Endothelial cell of umbilical vein (primary cell): ENCODE data around the gene BCAS4. TPM values are rescaled to one million over a fixed set of nuclear protein-coding genes. Genes with fewer than 3 reads are reported as not detected.

ENCODE experiments used
- BruUV-seq: library from RNA; stranded (reverse); fragments of 400-500 nt; replicated peaks from 2 replicates; lab custom pipeline; 2021; lab: Mats Ljungman, UMichigan
- CTCF ChIA-PET: fragments of 300-600, 350-600 bp; sonication (Branson Sonifier 250); formaldehyde crosslinking; loops from one replicate; lab custom pipeline; 2021; ENCODE audit warnings: antibody characterized with exemption, inconsistent platforms; lab: Charles Lee
- POLR2A ChIA-PET: fragments of 300-600, 350-600 bp; sonication (Branson Sonifier 250); formaldehyde crosslinking; loops from one replicate; lab custom pipeline; 2021; ENCODE audit warnings: antibody characterized with exemption, inconsistent platforms; lab: Charles Lee
- DNase-seq: peaks from one replicate; pipeline ENCODE4 v3.0.0-alpha.2; 2011; ENCODE audit warnings: low read depth, low spot score
- FAIRE-seq: peaks from 2 replicates; lab custom pipeline; 2011; peaks lifted over from hg19 to GRCh38; lab: Jason Lieb, UNC
- H2AFZ ChIP-seq: 2 replicates; pipeline ENCODE4 v1.6.0; 2012; ENCODE audit warnings: low read depth, low read length, control low read depth, inconsistent platforms
- H3K27ac ChIP-seq: 2 replicates; pipeline ENCODE4 v1.5.1; 2011; ENCODE audit warnings: low read depth, mild to moderate bottlenecking, control low read depth, low read length, moderate library complexity; ENCODE audit not compliant: insufficient read depth
- H3K27me3 ChIP-seq, 2 experiments: 2 replicates each; pipeline versions ENCODE4 v1.6.0 to v1.6.1; 2011; ENCODE audit warnings: low read length in 2 of 2, mixed read lengths in 1 of 2; ENCODE audit not compliant: control insufficient read depth in 2 of 2, insufficient read depth in 2 of 2
- H3K36me3 ChIP-seq, 2 experiments: 2 replicates in 1 of 2; 3 replicates in 1 of 2; pipeline ENCODE4 v1.5.1; 2011; ENCODE audit warnings: low read length in 2 of 2, mild to moderate bottlenecking in 1 of 2, moderate library complexity in 1 of 2; ENCODE audit not compliant: control insufficient read depth in 2 of 2, insufficient read depth in 2 of 2; ENCODE audit errors: extremely low read depth in 1 of 2
- H3K4me1 ChIP-seq: 3 replicates; pipeline ENCODE4 v1.5.1; 2011; ENCODE audit warnings: mild to moderate bottlenecking, low read length; ENCODE audit not compliant: control insufficient read depth, insufficient read depth; ENCODE audit errors: extremely low read depth
- H3K4me2 ChIP-seq: 2 replicates; pipeline ENCODE4 v1.6.1; 2011; ENCODE audit warnings: low read length, control low read depth, mixed read lengths; ENCODE audit not compliant: insufficient read depth
- H3K4me3 ChIP-seq, 3 experiments: fragments of 200-600 bp in 1 of 3; sonication (generic), shearing (Covaris generic) in 1 of 3; replicated peaks in 1 of 3; 2 replicates each; pipeline ENCODE4 v1.5.1; 2011 to 2016; ENCODE audit warnings: control low read depth in 3 of 3, low read length in 3 of 3, mild to moderate bottlenecking in 2 of 3, inconsistent platforms in 1 of 3, low read depth in 1 of 3, moderate library complexity in 1 of 3; ENCODE audit not compliant: insufficient read depth in 1 of 3
- H3K79me2 ChIP-seq: 2 replicates; pipeline ENCODE4 v1.6.0; 2012; ENCODE audit warnings: low read length, inconsistent platforms; ENCODE audit not compliant: control insufficient read depth, insufficient read depth
- H3K9ac ChIP-seq: replicated peaks from 2 replicates; pipeline ENCODE3; 2011; ENCODE audit warnings: low read length, control low read depth; ENCODE audit not compliant: insufficient read depth; ENCODE audit errors: extremely low read depth
- H3K9me1 ChIP-seq: replicated peaks from 3 replicates; pipeline ENCODE4 v1.6.0; 2011; ENCODE audit warnings: mild to moderate bottlenecking, low read length; ENCODE audit not compliant: control insufficient read depth, insufficient read depth; ENCODE audit errors: extremely low read depth
- H3K9me3 ChIP-seq: replicated peaks from 2 replicates; pipeline ENCODE4 v1.5.1; 2012; ENCODE audit warnings: low read length, inconsistent platforms; ENCODE audit not compliant: control insufficient read depth, insufficient read depth
- H4K20me1 ChIP-seq: replicated peaks from 2 replicates; pipeline ENCODE3; 2011; ENCODE audit warnings: mild to moderate bottlenecking, low read length; ENCODE audit not compliant: control insufficient read depth, insufficient read depth; ENCODE audit errors: extremely low read depth
- CTCF ChIP-seq, 2 donors: IDR thresholded peaks; 1 replicate in 1 of 2; 2 replicates in 1 of 2; pipeline ENCODE4 v1.5.1; 2011; ENCODE audit warnings: low read length in 2 of 2, mild to moderate bottlenecking in 2 of 2, moderate library complexity in 2 of 2, control low read depth in 1 of 2, inconsistent platforms in 1 of 2, low read depth in 1 of 2; ENCODE audit not compliant: insufficient read depth in 1 of 2; ENCODE audit errors: extremely low read depth in 1 of 2
- EZH2 ChIP-seq: IDR thresholded peaks from 2 replicates; pipeline ENCODE4 v1.6.1; 2012; ENCODE audit warnings: borderline replicate concordance, low read depth, mild to moderate bottlenecking, moderate library complexity, low read length, inconsistent platforms; ENCODE audit not compliant: severe bottlenecking
- FOS ChIP-seq: IDR thresholded peaks from 2 replicates; pipeline ENCODE4 v1.6.1; 2011; ENCODE audit warnings: mild to moderate bottlenecking, low read length, moderate library complexity, borderline replicate concordance; ENCODE audit not compliant: insufficient read depth
- GATA2 ChIP-seq: IDR thresholded peaks from 2 replicates; pipeline ENCODE4 v1.7.0; 2011; ENCODE audit warnings: low read depth, mild to moderate bottlenecking, moderate library complexity, mixed read lengths, low read length; ENCODE audit not compliant: insufficient read length, insufficient read depth
- JUN ChIP-seq: IDR thresholded peaks from 2 replicates; pipeline ENCODE4 v1.6.1; 2011; ENCODE audit warnings: borderline replicate concordance, low read depth; ENCODE audit not compliant: insufficient read length, insufficient read depth
- MYC ChIP-seq: IDR thresholded peaks from one replicate; pipeline ENCODE4 v1.6.1; 2011; ENCODE audit warnings: mild to moderate bottlenecking, low read depth, low read length
- POLR2A ChIP-seq: IDR thresholded peaks from 2 replicates; pipeline ENCODE4 v1.6.1; 2012; ENCODE audit warnings: low read depth, mild to moderate bottlenecking, control low read depth, low read length
- POLR2AphosphoS5 ChIP-seq: IDR thresholded peaks from 2 replicates; pipeline ENCODE4 v1.6.1; 2012; ENCODE audit warnings: low read depth, mild to moderate bottlenecking, control low read depth, low read length, moderate library complexity; ENCODE audit not compliant: insufficient read depth
- dilution Hi-C: fragments of 300-500 bp; cut with MboI; formaldehyde crosslinking; loops from one replicate; pipeline ENCODE4 v1.15.0; 2019; ENCODE audit warnings: low sequenced_read_pairs; ENCODE audit not compliant: extremely low pct_ligation_motif_present
- intact Hi-C: fragments of 100-400 bp; cut with micrococcal nuclease; formaldehyde crosslinking; loops from one replicate; pipeline ENCODE4 v1.10.0; 2022
- polyA plus RNA-seq, 4 experiments: library from polyadenylated mRNA; depleted of rRNA in 3 of 4; stranded (reverse) in 3 of 4; unstranded in 1 of 4; fragments of >200 nt; gene quantifications; 2 replicates each; pipeline versions ENCODE4 v1.2.1 to v1.2.3, GENCODE V29; 2011 to 2012; ENCODE audit warnings: missing spikeins in 1 of 4
- total RNA-seq: library from RNA; stranded (reverse); gene quantifications from 2 replicates; pipeline ENCODE4 v1.2.3, GENCODE V29; 2021
- TF ChIP-seq, protein P1 (sequence below): IDR thresholded peaks from 2 replicates; pipeline ENCODE4 v1.6.1; 2011; ENCODE audit not compliant: insufficient read depth, insufficient read length

The BCAS4 gene
- total and polyA plus RNA-seq, 2 donors (not counting 3 experiments of a cell fraction or from before 2014, with no cell fraction given) = 1.0 to 1.5 TPM

DNA sequence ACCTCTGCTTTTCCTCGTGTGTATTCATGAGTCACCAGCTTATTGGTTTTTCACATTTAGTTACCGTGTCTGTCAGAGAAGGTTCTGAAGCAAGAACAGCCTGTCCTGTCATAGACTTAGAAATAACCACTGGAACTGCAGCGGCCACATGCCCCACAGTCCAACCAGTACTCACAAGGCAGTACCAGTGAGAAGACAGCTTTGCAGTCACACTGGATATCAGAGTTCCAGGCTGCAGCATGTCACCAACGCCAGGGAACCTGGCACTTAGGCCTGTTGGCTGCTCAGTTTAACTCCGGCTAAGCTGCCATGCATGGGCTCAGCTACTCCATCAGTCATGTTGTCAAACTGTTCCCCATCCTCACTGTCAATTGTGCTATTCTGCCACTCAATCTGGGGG is 96.3 kb downstream of the BCAS4 start:
- no peaks in the 10 kb centered on the region for H3K9me3 ChIP-seq
- POLR2A ChIA-PET = no interaction called here
- CTCF ChIA-PET = interaction anchor here (1.5 kb wide), 1 partner anchor 18 kb away, joined by 3 read pairs; no protein-coding TSS in a partner anchor
- H2AFZ ChIP-seq = no peak overlapping the region
- no peaks in the 10 kb centered on the region for H3K9me1 ChIP-seq
- peaks cover 4% of the 10 kb centered on the region for H4K20me1 ChIP-seq
- H3K79me2 ChIP-seq = peaks cover 6% of the 10 kb centered on the region
- H3K36me3 ChIP-seq = peaks cover 30 to 40% of the 10 kb centered on the region in 2 experiments
- no peaks in the 10 kb centered on the region for H3K27me3 ChIP-seq
- intact Hi-C loops = loop anchor here (2.0 kb wide), 1 partner anchor 72 kb away; no protein-coding TSS in a partner anchor
- no peak for DNase-seq
- H3K9ac ChIP-seq = no peak overlapping the region
- dilution Hi-C loops = no loop called here
- H3K4me3 ChIP-seq = no peak overlapping the region
- no TSS peak for BruUV-seq
- no peak for FAIRE-seq
- H3K4me1 ChIP-seq = no peaks in the 10 kb centered on the region
- no peak for TF ChIP-seq EZH2
- no peak for TF ChIP-seq CTCF (IDR thresholded peaks at IDR 0.05; ENCODE audit: extremely low read depth in 1 of 2, insufficient read depth in 1 of 2, low read depth in 1 of 2, low read length in 2 of 2)
- TF ChIP-seq JUN = no peak
- TF ChIP-seq POLR2A = no peak
- TF ChIP-seq, protein P1, sequence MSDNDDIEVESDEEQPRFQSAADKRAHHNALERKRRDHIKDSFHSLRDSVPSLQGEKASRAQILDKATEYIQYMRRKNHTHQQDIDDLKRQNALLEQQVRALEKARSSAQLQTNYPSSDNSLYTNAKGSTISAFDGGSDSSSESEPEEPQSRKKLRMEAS = no peak
- TF ChIP-seq FOS = no peak
- no peak for TF ChIP-seq GATA2
- no peak for TF ChIP-seq POLR2AphosphoS5
- TF ChIP-seq MYC = no peak
- H3K27ac ChIP-seq = no peak overlapping the region
- H3K4me2 ChIP-seq = no peak overlapping the region
